ENCODE measurements around the gene GSG1L. TPM values are rescaled to one million over a fixed set of nuclear protein-coding genes. Genes with fewer than 3 reads are reported as not detected.
A peak's percentile ranks its signal among the peaks of the same experiment; 100 is the strongest.

Gene GSG1L
- polyA plus RNA-seq, 3 donors, result not detected

GRCh38 chr16:27907457-27907972, 156.0 kb downstream of the GSG1L start:
- Mint-ChIP-seq H3K27me3 (ENCODE audit: low read depth in 3 of 3) (peaks cover 9 to 13% (median 10%) of the 10 kb centered on the region in 3 donors), H3K27ac (peak overlapping the region in 1 of 7 donors; percentile 6), H3K4me1 (peaks cover 2% of the 10 kb centered on the region), H3K4me3 (no peak overlapping the region), H3K9me3 (peaks cover 0 to 6% (median 0%) of the 10 kb centered on the region in 7 donors), H3K36me3 (no peaks in the 10 kb centered on the region)
- no peak overlapping the region for H3K27ac ChIP-seq (ENCODE audit: low read depth in 1 of 2, low read length in 2 of 2)
- no peak for TF ChIP-seq CTCF (IDR thresholded peaks at IDR 0.05)
- no peak overlapping the region for H3K4me3 ChIP-seq (replicated peaks in 1 of 3; ENCODE audit: low read depth in 2 of 3, low read length in 3 of 3)
- no peaks in the 10 kb centered on the region for H3K9me3 ChIP-seq (replicated peaks in 1 of 2; ENCODE audit: control insufficient read depth in 1 of 2, insufficient read depth in 1 of 2, low read length in 2 of 2)
- intact Hi-C loops (cut with micrococcal nuclease), result no loop called here
- H3K4me1 ChIP-seq (ENCODE audit: control insufficient read depth in 1 of 2, insufficient read depth in 2 of 2, low read length in 2 of 2), result no peaks in the 10 kb centered on the region
- no peaks in the 10 kb centered on the region for H3K36me3 ChIP-seq (replicated peaks in 1 of 2; ENCODE audit: control insufficient read depth in 1 of 2, insufficient read depth in 2 of 2, low read length in 2 of 2)
- H3K4me2 ChIP-seq (replicated peaks; ENCODE audit: extremely low read depth, low read length, poor library complexity, severe bottlenecking), result no peak overlapping the region
- 73% methylated on average over 1 of the region's 1 CpG for WGBS (ENCODE audit: insufficient coverage)
- no peaks in the 10 kb centered on the region for H3K27me3 ChIP-seq (ENCODE audit: control insufficient read depth in 2 of 2, insufficient read depth in 2 of 2, low read length in 2 of 2)
- DNase-seq, result no peak
- H3K79me2 ChIP-seq (ENCODE audit: insufficient read depth, low read length), result no peaks in the 10 kb centered on the region
- H3K9ac ChIP-seq (ENCODE audit: insufficient read depth, low read length, poor library complexity, severe bottlenecking), result no peak overlapping the region
- H2AFZ ChIP-seq (ENCODE audit: insufficient read depth, low read depth, low read length, poor library complexity, severe bottlenecking), result no peak overlapping the region
- no peaks in the 10 kb centered on the region for H4K20me1 ChIP-seq (ENCODE audit: insufficient read depth, low read length)

- intact Hi-C loops (cut with micrococcal nuclease), result no loop called here
- Mint-ChIP-seq H3K27ac (no peak overlapping the region), H3K27me3 (ENCODE audit: low read depth in 3 of 3) (peaks cover 10 to 13% (median 10%) of the 10 kb centered on the region in 3 donors), H3K36me3 (no peaks in the 10 kb centered on the region), H3K4me3 (no peak overlapping the region), H3K4me1 (peaks cover 2% of the 10 kb centered on the region), H3K9me3 (peaks cover 0 to 6% (median 0%) of the 10 kb centered on the region in 7 donors)
- H3K27me3 ChIP-seq (ENCODE audit: control insufficient read depth in 2 of 2, insufficient read depth in 2 of 2, low read length in 2 of 2), result no peaks in the 10 kb centered on the region
- WGBS (ENCODE audit: insufficient coverage), result 86% methylated on average over 2 of the region's 3 CpGs
- no peak overlapping the region for H3K9ac ChIP-seq (ENCODE audit: insufficient read depth, low read length, poor library complexity, severe bottlenecking)
- no peak overlapping the region for H2AFZ ChIP-seq (ENCODE audit: insufficient read depth, low read depth, low read length, poor library complexity, severe bottlenecking)
- H3K4me2 ChIP-seq (replicated peaks; ENCODE audit: extremely low read depth, low read length, poor library complexity, severe bottlenecking), result no peak overlapping the region
- no peak overlapping the region for H3K4me3 ChIP-seq (replicated peaks in 1 of 3; ENCODE audit: low read depth in 2 of 3, low read length in 3 of 3)
- no peaks in the 10 kb centered on the region for H3K79me2 ChIP-seq (ENCODE audit: insufficient read depth, low read length)
- H3K27ac ChIP-seq (ENCODE audit: low read depth in 1 of 2, low read length in 2 of 2), result no peak overlapping the region
- H3K36me3 ChIP-seq (replicated peaks in 1 of 2; ENCODE audit: control insufficient read depth in 1 of 2, insufficient read depth in 2 of 2, low read length in 2 of 2), result no peaks in the 10 kb centered on the region
- no peak for DNase-seq
- H3K9me3 ChIP-seq (replicated peaks in 1 of 2; ENCODE audit: control insufficient read depth in 1 of 2, insufficient read depth in 1 of 2, low read length in 2 of 2), result no peaks in the 10 kb centered on the region
- TF ChIP-seq CTCF (IDR thresholded peaks at IDR 0.05), result no peak
- H3K4me1 ChIP-seq (ENCODE audit: control insufficient read depth in 1 of 2, insufficient read depth in 2 of 2, low read length in 2 of 2), result no peaks in the 10 kb centered on the region
- no peaks in the 10 kb centered on the region for H4K20me1 ChIP-seq (ENCODE audit: insufficient read depth, low read length)
Observed at GRCh38 chr16:27906883-27907282, 156.6 kb downstream of the GSG1L start.

Data from CD14-positive monocyte (primary cell).